HepG2 (cell line): ENCODE data around the gene SSBP2. TPM values are rescaled to one million over a fixed set of nuclear protein-coding genes. Genes with fewer than 3 reads are reported as not detected.

Experiments used
- FOXO1 ChIP-seq: sonication (generic); formaldehyde crosslinking; IDR thresholded peaks from 2 replicates; pipeline ENCODE4 v1.4.0; 2020; ENCODE audit warnings: missing genetic modification reagents
- HNRNPK ChIP-seq: fragments of 200-400 bp; formaldehyde crosslinking; IDR thresholded peaks from 2 replicates; pipeline ENCODE4 v1.6.1; 2018; ENCODE audit warnings: low read length, low read depth, moderate library complexity, mild to moderate bottlenecking; ENCODE audit not compliant: poor library complexity, severe bottlenecking
- HNRNPLL ChIP-seq: fragments of 200-400 bp; formaldehyde crosslinking; IDR thresholded peaks from 2 replicates; pipeline ENCODE4 v1.6.1; 2017; ENCODE audit warnings: mild to moderate bottlenecking, low read depth, low read length; ENCODE audit not compliant: poor library complexity, severe bottlenecking
- KDM5A ChIP-seq: fragments of 200-600 bp; sonication (generic); IDR thresholded peaks from 2 replicates; pipeline ENCODE4 v1.7.0; 2018; ENCODE audit warnings: antibody characterized with exemption, mild to moderate bottlenecking, low read length, borderline replicate concordance
- RAD51 ChIP-seq: fragments of 450-650 bp; IDR thresholded peaks from 2 replicates; pipeline ENCODE4 v1.6.1; 2016; ENCODE audit warnings: borderline replicate concordance
- RFX1 ChIP-seq: fragments of 450-650 bp; IDR thresholded peaks from 2 replicates; pipeline ENCODE4 v1.6.1; 2017
- SKIL ChIP-seq: sonication (generic); formaldehyde crosslinking; IDR thresholded peaks from 2 replicates; pipeline ENCODE4 v1.8.0; 2022; ENCODE audit warnings: missing genetic modification reagents, mild to moderate bottlenecking, moderate library complexity, borderline replicate concordance
- TCF7L2 ChIP-seq: IDR thresholded peaks from 2 replicates; pipeline ENCODE4 v1.6.1; 2011; ENCODE audit warnings: mild to moderate bottlenecking, low read depth, low read length, moderate library complexity
- ZEB1 ChIP-seq: IDR thresholded peaks from 2 replicates; pipeline ENCODE4 v1.6.1; 2012; ENCODE audit warnings: mild to moderate bottlenecking, low read depth, inconsistent platforms; ENCODE audit not compliant: insufficient replicate concordance
- ZNF225 ChIP-seq: sonication (generic); formaldehyde crosslinking; IDR thresholded peaks from 2 replicates; pipeline ENCODE4 v1.4.0; 2020; ENCODE audit warnings: mild to moderate bottlenecking, missing genetic modification reagents
- ZNF253 ChIP-seq: sonication (generic); formaldehyde crosslinking; IDR thresholded peaks from 2 replicates; pipeline ENCODE4 v1.8.0; 2022; ENCODE audit warnings: mild to moderate bottlenecking, missing genetic modification reagents, borderline replicate concordance
- ZNF274 ChIP-seq: sonication (generic); formaldehyde crosslinking; IDR thresholded peaks from 2 replicates; pipeline ENCODE4 v1.5.1; 2020; ENCODE audit warnings: mild to moderate bottlenecking, missing genetic modification reagents
- ZNF629 ChIP-seq: sonication (generic); formaldehyde crosslinking; conservative IDR thresholded peaks from 2 replicates; pipeline ENCODE4 v1.5.0; 2020; ENCODE audit warnings: missing genetic modification reagents
- ZNF792 ChIP-seq: IDR thresholded peaks from 2 replicates; pipeline ENCODE4 v1.6.1; 2016
- ZSCAN25 ChIP-seq: sonication (generic); formaldehyde crosslinking; IDR thresholded peaks from 2 replicates; pipeline ENCODE4 v1.8.0; 2022; ENCODE audit warnings: mild to moderate bottlenecking, missing genetic modification reagents
- polyA plus RNA-seq, 8 experiments: library from polyadenylated mRNA; depleted of rRNA in 3 of 8; stranded (reverse) in 7 of 8; unstranded in 1 of 8; fragments of >200 nt; fragmentation: Illumina TruSeq in 4 of 8; extraction: Trizol in 4 of 8; gene quantifications; 2 replicates each; pipeline versions ENCODE4 v1.2.1 to v1.2.3, GENCODE V29; 2011 to 2016; ENCODE audit warnings: low read depth in 4 of 8, missing spikeins in 1 of 8, mixed read lengths in 1 of 8; ENCODE audit not compliant: insufficient read depth in 1 of 8
- total RNA-seq, 5 experiments: library from RNA; depleted of rRNA; stranded (reverse); fragments of >200 nt; fragmentation: Illumina TruSeq; extraction: Trizol; gene quantifications; 2 replicates each; pipeline ENCODE4 v1.2.3, GENCODE V29; 2016; ENCODE audit warnings: low read depth in 1 of 5
- TF ChIP-seq, protein P1 (sequence below): sonication (generic); formaldehyde crosslinking; IDR thresholded peaks from 2 replicates; pipeline ENCODE4 v1.4.0; 2020; ENCODE audit warnings: missing genetic modification reagents, borderline replicate concordance
- TF ChIP-seq, protein P2 (sequence below): sonication (generic); formaldehyde crosslinking; IDR thresholded peaks from 2 replicates; pipeline ENCODE4 v1.5.1; 2020; ENCODE audit warnings: missing genetic modification reagents, mild to moderate bottlenecking, borderline replicate concordance
- TF ChIP-seq, protein P3 (sequence below): fragments of 450-650 bp; IDR thresholded peaks from 2 replicates; pipeline ENCODE4 v1.6.1; 2017; ENCODE audit warnings: mild to moderate bottlenecking

SSBP2 gene
- total and polyA plus RNA-seq, 2 of the 13 experiments (the other 11 are each of a cell fraction or from before 2014, with no cell fraction given), result 0.16 TPM; not detected in 1

GRCh38 chr5:81751009-81751835, at the start of gene SSBP2 (continued):
- TF ChIP-seq FOXO1, result no peak
- TF ChIP-seq, protein P1, sequence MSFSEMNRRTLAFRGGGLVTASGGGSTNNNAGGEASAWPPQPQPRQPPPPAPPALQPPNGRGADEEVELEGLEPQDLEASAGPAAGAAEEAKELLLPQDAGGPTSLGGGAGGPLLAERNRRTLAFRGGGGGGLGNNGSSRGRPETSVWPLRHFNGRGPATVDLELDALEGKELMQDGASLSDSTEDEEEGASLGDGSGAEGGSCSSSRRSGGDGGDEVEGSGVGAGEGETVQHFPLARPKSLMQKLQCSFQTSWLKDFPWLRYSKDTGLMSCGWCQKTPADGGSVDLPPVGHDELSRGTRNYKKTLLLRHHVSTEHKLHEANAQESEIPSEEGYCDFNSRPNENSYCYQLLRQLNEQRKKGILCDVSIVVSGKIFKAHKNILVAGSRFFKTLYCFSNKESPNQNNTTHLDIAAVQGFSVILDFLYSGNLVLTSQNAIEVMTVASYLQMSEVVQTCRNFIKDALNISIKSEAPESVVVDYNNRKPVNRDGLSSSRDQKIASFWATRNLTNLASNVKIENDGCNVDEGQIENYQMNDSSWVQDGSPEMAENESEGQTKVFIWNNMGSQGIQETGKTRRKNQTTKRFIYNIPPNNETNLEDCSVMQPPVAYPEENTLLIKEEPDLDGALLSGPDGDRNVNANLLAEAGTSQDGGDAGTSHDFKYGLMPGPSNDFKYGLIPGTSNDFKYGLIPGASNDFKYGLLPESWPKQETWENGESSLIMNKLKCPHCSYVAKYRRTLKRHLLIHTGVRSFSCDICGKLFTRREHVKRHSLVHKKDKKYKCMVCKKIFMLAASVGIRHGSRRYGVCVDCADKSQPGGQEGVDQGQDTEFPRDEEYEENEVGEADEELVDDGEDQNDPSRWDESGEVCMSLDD (CRISPR knock-in tag), result no peak
- TF ChIP-seq RFX1, result peak; percentile 76
- TF ChIP-seq KDM5A, result peak; percentile 72
- TF ChIP-seq ZSCAN25 (CRISPR knock-in tag), result no peak
- no peak for TF ChIP-seq RAD51
- TF ChIP-seq, protein P2, sequence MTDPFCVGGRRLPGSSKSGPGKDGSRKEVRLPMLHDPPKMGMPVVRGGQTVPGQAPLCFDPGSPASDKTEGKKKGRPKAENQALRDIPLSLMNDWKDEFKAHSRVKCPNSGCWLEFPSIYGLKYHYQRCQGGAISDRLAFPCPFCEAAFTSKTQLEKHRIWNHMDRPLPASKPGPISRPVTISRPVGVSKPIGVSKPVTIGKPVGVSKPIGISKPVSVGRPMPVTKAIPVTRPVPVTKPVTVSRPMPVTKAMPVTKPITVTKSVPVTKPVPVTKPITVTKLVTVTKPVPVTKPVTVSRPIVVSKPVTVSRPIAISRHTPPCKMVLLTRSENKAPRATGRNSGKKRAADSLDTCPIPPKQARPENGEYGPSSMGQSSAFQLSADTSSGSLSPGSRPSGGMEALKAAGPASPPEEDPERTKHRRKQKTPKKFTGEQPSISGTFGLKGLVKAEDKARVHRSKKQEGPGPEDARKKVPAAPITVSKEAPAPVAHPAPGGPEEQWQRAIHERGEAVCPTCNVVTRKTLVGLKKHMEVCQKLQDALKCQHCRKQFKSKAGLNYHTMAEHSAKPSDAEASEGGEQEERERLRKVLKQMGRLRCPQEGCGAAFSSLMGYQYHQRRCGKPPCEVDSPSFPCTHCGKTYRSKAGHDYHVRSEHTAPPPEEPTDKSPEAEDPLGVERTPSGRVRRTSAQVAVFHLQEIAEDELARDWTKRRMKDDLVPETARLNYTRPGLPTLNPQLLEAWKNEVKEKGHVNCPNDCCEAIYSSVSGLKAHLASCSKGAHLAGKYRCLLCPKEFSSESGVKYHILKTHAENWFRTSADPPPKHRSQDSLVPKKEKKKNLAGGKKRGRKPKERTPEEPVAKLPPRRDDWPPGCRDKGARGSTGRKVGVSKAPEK (CRISPR knock-in tag), result 0 out of 2 replicates have a peak, but pooled peaks have one; percentile 14
- peak; percentile 47 for TF ChIP-seq HNRNPLL
- TF ChIP-seq ZEB1, result peak; percentile 31
- no peak for TF ChIP-seq ZNF253 (CRISPR knock-in tag)
- TF ChIP-seq, protein P3, sequence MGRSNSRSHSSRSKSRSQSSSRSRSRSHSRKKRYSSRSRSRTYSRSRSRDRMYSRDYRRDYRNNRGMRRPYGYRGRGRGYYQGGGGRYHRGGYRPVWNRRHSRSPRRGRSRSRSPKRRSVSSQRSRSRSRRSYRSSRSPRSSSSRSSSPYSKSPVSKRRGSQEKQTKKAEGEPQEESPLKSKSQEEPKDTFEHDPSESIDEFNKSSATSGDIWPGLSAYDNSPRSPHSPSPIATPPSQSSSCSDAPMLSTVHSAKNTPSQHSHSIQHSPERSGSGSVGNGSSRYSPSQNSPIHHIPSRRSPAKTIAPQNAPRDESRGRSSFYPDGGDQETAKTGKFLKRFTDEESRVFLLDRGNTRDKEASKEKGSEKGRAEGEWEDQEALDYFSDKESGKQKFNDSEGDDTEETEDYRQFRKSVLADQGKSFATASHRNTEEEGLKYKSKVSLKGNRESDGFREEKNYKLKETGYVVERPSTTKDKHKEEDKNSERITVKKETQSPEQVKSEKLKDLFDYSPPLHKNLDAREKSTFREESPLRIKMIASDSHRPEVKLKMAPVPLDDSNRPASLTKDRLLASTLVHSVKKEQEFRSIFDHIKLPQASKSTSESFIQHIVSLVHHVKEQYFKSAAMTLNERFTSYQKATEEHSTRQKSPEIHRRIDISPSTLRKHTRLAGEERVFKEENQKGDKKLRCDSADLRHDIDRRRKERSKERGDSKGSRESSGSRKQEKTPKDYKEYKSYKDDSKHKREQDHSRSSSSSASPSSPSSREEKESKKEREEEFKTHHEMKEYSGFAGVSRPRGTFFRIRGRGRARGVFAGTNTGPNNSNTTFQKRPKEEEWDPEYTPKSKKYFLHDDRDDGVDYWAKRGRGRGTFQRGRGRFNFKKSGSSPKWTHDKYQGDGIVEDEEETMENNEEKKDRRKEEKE, result no peak
- TF ChIP-seq ZNF792, result no peak
- peak; percentile 76 for TF ChIP-seq HNRNPK
- no peak for TF ChIP-seq ZNF274 (CRISPR knock-in tag)
- no peak for TF ChIP-seq SKIL
- TF ChIP-seq ZNF629 (CRISPR knock-in tag), result no peak
- TF ChIP-seq ZNF225 (CRISPR knock-in tag), result no peak
- TF ChIP-seq TCF7L2, result no peak
